ENCODE measurements around the gene PTPRN2. TPM values are rescaled to one million over a fixed set of nuclear protein-coding genes. Genes with fewer than 3 reads are reported as not detected.

Gene PTPRN2
- total RNA-seq, 1 donor from 2014 or later, result 7.8 TPM

DNA sequence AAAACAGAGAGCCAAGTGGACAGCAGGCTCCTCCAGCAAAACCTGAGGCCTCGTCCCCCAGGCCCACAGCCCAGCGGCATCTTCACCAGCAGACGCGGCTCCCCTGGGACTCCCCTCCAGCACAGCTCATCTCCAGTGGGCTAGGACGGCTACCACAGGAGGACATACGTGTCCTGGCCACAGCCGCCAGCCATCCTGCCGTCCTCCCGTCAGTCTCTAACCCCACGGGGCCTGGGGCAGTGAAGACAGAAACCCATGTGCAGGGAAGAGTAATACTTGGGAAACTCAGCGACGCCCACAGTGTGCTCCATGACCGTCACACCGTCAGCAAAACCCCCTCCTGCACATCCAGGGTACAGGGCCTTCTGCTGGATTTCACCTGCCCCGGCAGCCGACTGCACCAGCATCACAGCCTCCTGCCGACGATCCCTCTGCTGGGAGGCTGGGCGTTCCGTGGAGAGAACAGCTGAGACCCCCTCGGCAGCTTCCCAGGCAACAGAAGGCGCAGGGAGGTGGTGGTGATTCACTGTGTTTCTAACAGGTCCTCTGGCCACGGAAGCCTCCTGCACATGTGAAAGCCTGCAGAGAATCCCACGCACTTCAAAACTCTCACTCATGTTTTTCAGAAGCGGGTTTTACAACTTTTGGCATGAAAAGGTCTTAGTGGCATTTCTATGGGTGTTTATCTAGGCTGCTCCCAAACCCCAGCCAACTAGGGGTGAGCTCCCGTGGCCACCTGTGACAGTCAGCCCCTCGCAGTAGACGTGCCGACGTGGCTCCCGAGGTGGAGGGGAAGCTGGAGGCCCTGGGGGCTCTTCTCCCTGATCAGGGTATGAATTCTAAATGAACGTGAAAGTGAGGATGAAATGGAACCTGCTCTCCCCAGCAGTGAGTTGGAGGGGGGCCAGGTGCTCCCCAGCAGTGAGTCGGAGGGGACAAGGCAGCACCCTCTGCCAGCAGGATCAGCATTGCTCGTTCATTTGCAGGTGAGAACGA is 513.5 kb downstream of the PTPRN2 start:
- DNase-seq (ENCODE audit: low spot score), result no peak

DNA sequence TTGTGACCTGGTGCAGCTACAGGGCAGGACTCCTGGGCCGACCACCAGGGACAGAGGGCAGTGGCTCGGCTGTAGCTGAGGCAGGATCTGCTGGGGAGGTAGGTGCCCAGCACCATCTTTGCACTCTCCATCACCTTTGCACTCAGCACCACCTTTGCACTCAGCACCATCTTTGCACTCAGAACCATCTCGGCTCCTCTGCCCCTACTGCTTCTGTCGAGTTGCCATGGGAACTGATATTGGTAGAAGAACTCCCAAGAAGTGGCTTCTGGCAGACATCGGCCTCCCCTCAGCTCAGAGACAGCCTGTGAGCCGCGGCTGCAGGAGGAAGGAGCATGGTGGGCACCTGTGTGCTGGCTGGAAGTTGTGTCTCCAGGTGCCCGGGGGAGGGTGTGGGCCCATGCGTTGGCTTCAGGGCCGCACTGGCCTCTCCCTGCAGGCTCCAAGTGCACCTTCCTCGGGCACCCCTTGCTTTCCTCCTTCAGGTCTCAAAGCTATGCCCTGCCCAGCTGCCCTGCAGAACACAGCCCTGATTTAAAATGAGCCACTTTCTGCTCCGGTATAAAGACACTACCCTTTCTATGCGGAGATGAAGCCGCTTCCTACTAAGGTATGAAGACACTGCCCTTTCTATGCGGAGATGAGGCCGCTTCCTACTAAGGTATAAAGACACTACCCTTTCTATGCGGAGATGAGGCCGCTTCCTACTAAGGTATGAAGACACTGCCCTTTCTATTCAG is 514.5 kb downstream of the PTPRN2 start:
- DNase-seq (ENCODE audit: low spot score), result no peak

DNA sequence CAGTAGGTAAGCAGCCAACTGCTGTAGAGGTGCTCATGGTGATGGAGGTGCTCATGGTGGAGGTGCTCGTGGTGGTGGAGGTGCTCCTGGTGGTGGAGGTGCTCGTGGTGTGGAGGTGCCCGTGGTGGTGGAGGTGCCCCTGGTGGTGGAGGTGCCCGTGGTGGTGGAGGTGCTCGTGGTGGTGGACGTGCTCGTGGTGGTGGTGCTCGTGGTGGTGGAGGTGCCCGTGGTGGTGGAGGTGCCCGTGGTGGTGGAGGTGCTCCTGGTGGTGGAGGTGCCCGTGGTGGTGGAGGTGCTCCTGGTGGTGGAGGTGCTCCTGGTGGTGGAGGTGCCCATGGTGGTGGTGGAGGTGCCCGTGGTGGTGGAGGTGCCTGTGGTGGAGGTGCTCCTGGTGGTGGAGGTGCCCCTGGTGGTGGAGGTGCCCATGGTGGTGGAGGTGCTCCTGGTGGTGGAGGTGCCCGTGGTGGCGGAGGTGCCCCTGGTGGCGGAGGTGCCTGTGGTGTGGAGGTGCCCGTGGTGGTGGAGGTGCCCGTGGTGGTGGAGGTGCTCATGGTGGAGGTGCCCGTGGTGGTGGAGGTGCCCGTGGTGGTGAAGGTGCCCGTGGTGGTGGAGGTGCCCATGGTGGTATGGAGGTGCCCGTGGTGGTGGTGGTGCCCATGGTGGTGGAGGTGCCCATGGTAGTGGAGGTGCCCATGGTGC is 517.3 kb downstream of the PTPRN2 start:
- no peak for DNase-seq (ENCODE audit: low spot score)

DNA sequence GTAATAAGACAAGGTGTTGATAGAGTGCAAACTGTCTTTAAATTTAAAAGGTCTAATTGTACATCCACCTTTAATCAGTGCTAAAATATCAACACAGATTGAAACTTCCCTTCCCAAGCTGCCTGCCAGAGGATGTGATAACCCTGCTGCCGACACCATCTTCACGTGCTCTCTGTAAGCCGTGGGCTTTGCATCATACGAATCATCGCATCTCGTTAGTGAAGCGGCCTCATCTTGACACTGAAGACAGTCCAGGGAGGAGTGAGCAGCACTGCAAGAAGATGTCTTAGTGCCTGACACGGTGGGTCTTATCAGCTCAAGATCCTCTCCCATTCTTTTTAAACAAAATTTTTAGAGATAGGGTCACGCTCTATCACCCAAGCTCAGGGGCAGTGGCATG is 518.8 kb downstream of the PTPRN2 start:
- DNase-seq (ENCODE audit: low spot score), result no peak

DNA sequence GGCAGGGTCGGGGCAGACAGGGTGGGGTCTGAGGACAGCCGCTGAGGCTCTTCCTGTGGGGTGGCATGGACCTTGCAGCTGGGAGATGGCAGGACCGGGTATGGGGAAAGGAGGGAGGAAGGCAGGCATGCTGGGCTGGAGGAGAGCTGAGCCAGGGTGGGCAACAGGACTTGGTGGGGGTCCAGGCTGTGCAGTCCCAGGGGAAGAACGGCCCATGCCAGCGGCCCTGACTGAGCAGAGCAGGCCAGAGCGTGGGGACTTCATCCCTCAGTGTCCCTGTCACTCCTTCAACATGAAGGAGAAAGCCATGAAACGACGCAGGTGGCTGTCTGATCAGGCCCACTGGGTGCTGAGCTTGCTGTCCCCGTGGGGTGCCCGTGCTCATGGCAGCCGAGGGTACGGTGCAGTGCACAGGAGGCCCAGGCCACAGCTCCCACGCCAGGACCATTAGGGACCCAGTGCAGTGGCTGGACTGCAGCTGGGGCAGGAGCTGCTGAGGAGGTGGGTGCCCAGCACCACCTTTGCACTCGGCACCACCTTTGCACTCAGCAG is 519.6 kb downstream of the PTPRN2 start:
- no peak for DNase-seq (ENCODE audit: low spot score)

DNA sequence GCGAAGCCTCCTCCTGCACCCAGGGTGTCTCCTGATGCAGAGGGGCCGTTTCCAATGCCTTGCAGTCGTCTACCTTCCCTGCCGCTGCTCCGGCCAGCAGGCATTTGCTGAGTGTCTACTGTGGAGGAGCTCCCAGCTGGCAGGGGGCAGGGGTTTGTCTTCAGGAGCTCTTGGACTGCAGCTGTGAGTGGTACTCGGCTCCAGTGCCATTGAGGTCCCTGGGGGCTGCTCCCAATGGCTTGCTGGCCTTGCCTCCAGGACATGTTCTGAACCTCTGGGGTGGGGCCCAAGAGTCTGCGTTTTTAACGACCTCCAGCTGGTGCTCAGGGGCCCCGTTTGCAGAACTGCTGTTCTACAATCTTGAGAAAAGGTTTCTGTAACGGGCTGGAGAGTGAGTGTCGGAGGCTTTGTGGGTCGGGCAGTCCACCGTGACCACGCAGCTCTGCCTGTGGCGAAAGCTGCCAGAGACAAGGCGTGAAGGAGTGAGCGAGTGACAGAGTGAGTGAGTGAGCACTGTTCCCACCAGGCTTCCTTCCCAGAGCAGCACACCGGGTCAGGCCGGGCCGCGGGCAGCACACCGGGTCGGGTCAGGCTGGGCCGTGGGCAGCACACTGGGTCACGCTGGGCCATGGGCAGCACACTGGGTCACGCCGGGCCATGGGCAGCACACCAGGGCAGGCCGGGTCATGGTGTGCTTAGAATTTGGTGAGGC is 520.2 kb downstream of the PTPRN2 start:
- DNase-seq (ENCODE audit: low spot score), result no peak

DNA sequence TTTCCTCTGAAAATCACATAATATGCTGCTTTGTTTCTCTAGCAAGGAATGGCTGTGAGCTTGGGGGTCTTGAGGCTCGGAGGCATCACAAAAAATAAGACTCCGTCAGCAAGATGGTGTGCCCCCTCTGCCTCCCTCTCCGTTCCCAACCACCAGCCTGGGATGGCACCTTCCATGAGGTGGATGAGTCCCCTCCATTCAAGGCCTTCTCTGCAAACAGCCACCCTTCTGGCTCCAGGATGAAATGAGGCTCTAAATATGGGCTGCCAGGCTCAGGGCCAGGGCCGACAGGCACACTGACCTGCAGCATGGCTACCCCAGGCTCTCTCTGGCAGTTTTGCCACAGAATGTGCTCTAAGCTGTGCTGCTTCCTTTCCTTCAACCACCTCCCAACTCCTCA is 521.5 kb downstream of the PTPRN2 start:
- DNase-seq (ENCODE audit: low spot score), result no peak

DNA sequence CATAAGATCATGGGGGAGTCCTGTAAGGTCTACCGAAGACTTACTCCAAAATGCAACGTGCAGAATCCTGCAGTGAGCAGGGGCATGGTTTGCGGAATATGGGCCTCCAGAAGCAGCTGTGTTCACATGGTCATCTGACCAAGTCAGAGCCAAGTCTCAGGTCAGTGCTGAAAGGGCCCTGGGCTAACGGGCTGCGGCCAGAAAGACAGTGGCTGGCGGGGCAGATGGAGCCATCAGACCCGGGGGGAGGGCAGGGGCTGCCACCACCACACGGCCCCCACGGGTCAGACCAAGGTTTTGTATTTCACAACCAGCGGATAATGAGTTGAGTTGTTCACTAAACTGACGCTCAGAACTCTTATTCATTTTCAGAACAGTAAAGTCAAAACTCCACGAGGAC is 522.3 kb downstream of the PTPRN2 start:
- no peak for DNase-seq (ENCODE audit: low spot score)

DNA sequence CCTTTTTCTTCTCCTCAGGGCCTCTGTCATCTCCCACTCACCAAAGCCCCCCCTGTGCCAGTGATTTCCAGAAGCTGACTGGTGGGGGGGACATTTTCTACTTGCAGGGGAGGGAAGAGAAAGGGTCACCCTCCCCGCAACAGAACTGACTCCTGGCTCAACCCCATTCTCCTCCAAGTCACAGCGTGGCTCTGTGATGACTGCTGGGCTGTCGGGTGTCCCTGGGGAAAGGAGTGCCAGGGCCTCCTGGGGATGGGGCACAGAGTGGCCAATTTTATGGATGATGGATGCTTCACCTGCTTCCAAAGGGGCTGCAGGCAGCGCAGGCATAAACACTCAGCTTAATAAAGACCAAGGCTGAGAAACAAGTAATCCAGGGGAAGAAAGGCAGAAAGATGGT is 523.0 kb downstream of the PTPRN2 start:
- DNase-seq (ENCODE audit: low spot score), result no peak

DNA sequence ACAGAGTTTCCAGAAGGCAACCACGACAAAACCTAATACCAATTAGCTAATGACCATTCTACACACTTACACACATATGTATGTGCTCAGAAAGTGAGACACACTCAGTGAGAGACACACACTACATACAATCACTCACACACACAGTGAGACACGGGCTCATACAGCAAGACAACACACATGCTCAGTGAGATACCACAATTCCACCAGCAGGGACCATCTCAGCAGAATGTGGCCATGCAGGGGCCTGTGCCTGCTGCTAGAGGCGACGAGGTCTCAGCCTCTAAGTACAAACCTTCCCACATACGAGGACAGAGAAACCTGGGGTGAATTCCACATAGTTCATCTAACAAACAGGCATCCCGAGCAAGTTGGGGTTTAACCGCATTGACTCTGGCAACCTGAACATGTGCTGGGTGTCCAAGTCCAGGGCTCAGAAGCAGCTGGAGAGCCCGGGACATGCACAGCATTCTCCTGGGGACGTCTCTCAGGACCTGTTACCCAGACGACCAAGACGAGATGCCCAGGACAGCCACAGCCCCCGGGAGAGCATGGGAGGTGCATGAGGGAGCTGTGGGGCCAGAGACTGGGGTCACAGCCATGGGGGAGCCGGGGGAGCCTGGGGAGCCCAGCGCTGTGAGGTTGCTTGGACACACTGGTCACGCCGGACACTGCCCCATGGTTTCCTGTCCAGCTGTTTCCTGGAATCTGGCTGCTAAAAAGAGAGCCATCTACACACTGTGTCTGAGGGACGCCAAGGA is 523.6 kb downstream of the PTPRN2 start:
- DNase-seq (ENCODE audit: low spot score), result no peak

DNA sequence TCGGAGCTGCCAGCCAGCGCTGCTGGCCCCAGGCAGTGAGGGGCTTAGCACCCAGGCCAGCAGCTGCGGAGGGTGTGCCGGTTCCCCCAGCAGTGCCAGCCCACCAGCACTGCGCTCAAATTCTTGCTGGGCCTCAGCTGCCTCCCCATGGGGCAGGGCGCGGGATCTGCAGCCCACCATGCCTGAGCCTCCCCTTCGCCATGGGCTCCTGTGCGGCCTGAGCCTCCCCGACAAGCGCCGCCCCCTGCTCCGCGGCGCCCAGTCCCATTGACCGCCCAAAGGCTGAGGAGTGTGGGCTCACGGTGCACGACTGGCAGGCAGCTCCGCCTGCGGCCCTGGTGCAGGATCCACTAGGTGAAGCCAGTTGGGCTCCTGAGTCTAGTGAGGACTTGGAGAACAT is 525.0 kb downstream of the PTPRN2 start:
- no peak for DNase-seq (ENCODE audit: low spot score)

DNA sequence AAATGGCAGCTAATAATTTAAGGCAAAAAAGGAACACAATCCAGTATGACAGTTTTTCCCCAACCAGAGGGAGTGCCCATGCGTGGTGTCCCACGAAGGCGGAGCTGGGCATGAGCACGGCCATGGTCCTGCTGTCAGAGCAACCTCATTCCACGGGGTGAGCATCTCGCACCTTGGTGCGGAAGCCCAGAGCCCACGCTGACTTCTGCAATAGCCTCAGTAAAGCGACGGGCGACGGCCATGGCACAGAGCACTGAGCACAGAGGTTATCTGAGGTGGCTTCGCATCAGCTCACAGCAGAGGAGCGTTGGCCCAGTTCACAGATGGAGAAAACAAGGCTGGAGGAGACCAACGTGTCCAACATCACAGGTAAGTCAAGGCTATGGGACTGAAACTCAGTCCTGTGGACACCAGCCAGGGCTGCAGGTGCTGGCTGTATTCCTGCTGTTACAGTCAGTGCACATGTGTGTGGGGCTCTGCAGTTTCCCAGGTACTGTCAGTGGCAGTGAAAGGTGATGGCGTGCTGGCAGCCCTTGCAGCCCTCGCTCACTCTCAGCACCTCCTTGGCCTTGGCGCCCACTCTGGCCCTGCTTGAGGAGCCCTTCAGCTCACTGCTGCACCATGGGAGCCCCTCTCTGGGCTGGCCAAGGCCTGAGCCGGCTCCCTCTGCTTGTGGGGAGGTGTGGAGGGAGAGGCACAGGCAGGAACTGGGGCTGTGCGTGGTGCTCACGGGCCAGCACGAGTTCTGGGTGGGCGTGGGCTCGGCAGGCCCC is 525.6 kb downstream of the PTPRN2 start:
- DNase-seq (ENCODE audit: low spot score), result no peak

DNA sequence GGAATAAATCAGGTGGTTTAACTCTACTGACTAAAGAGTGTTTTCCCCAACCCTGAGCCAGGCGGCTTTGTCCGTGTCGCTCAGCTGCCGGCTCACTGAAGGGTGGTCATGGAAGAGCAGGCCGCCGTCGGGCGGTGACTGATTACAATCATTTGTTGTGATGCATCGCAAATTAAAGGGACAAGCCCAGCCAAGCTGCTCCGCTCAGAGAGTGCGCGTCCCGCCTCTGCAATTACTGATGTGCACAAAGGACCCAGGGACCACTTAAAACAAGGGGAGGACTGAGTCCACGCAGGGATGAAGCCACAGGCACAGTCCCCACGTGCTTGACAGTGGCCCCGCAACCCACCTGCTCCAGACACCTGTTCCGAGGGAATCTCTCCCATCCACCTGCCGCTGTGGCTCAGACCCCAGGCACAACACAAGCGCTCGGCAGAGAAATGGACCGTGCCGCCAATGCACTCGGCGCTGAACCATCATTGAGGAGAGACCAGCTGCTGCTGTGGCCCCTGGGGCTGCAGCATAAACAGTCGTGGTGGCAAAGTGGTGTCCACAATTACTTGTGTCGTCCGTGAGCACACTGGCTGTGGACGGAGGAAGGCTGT is 526.5 kb downstream of the PTPRN2 start:
- DNase-seq (ENCODE audit: low spot score), result no peak

DNA sequence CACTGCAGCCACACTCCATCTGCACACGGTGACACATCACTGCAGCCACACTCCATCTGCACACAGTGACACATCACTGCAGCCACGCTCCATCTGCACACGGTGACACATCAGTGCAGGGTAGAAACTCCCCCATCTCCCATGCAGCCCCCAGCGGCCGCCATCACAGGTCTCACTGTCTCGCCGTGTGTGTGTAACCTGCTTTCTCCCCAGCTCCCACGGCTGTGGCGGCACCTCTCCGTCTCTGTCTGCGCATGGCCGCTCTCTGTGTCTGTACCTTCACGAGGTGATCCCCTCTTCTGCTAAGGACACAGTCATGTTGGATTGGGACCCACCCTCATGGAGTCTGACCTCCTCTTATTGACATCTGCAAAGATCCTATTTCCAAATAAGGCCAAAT is 527.4 kb downstream of the PTPRN2 start:
- no peak for DNase-seq (ENCODE audit: low spot score)

DNA sequence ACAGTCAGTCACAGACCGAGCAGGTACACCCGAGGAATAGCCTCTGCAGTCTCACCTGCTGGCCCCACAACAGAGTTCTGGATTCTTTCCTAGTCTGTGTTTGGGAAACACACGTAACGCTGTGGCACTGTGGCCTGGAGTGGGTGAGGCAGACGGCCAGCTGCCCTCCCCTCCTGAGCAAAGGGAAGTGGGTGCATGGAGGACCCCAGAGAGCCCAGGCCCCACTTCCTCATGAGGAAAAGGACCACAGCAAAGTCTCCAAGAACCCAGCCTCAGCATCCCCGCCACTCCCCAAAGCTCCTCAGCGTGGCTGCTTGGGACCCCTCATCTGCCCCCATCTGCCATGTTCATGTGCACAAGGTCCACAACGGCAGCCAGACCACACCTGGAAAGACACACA is 530.2 kb downstream of the PTPRN2 start:
- DNase-seq (ENCODE audit: low spot score), result no peak

DNA sequence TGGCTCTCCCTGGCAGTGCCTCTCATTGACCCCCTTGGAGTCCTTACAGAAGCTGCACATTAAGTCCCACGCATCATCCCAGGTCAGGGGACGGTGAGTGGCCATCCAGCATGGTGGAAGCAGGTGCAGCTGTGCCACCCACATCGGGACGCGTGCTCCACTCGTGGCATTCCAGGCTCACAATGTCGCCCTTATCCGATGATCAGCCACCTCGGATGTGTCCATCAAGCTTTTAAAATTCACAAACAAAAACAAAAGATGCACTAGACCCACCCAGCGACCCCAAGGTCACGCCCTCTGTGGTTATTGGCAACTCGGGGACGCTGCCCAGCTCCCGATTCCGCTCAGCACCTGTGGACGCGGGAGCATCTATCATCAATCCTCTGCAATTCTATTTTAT is 530.9 kb downstream of the PTPRN2 start:
- no peak for DNase-seq (ENCODE audit: low spot score)

DNA sequence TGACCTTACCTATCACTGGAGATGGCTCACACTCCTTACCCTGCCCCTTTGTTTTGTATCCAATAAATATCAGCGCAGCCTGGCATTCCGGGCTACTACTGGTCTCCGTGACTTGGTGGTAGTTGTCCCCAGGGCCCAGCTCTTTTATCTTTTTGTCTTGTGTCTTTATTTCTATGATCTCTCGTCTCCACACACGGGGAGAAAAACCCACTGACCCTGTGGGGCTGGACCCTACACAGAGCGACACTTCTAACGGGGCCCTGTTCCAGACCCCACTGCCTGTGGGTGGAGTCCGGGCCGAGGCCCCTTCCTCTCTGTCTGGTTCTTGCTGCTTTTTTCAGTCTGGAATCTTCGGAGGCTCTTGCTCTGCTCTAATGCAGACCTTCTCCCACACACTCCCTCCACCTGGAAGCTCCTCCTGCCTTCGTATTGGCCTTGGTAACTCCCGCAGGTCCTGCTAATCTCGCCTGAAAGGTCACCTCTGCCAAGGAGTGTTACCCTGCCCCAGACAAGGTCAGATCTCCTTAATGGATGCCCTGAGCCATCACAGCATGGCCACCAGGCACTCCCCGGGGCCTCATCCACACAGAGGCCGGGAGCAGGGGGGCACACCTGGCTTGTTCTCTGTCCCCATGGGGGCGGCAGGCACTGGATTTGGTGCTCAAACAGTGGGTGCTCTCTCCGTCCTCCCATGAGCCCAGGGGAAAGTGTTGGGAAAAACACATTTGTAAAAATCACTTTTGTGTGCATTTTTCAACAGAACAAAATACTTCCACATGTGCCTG is 531.7 kb downstream of the PTPRN2 start:
- DNase-seq (ENCODE audit: low spot score), result no peak

DNA sequence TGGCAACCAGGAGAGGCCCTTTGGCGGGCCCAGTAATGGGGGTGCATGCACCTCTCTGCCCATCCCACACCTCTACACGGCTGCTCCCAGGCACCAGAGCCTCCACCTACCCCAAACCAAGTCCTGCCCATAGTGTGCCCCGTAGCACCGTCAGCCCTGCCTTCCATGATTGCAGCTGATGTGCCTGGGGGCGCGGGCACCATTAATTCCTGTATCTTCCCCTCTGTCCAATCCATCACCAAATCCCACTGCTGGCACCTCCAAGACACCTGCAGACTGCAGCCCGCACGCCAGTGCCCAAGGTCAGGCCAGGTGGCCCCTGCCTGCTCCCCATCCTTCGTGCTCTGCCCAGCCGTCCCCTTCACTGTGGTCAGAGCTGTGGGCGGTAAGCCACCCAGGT is 533.0 kb downstream of the PTPRN2 start:
- DNase-seq (ENCODE audit: low spot score), result no peak

DNA sequence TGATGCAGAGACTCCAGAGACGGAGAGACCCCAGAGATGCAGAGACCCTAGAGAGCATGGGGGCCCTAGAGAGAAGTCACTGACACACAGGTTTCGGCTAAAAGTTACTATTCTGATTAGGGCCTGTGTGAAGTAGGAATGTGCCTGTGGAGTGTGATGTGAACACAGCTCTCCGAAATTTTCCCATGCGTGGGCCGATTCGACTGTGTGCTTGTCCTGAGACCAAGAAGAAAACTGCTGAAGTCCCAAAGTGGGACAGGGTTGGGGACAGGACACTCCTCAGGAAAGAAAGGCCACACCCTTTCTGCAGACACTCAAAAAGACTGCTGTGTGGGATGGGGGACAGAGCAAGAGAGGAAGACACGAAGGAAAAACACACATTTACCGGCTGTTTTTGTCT is 533.5 kb downstream of the PTPRN2 start:
- no peak for DNase-seq (ENCODE audit: low spot score)
